Panc1 (cell line): ENCODE measurements around the gene BTBD9.

Experiments used
- POLR2AphosphoS5 ChIP-seq: IDR thresholded peaks from 2 replicates; pipeline ENCODE4 v1.6.1; 2012; ENCODE audit warnings: mild to moderate bottlenecking, low read depth, low read length, moderate library complexity
- SIN3A ChIP-seq: IDR thresholded peaks from 2 replicates; pipeline ENCODE4 v1.6.1; 2012; ENCODE audit warnings: low read depth, mild to moderate bottlenecking, low read length, moderate library complexity, borderline replicate concordance; ENCODE audit not compliant: insufficient read depth
- TCF7L2 ChIP-seq: IDR thresholded peaks from 2 replicates; pipeline ENCODE4 v1.6.1; 2011; ENCODE audit warnings: mild to moderate bottlenecking, low read depth, low read length, inconsistent platforms
- TF ChIP-seq, protein P1 (sequence below): fragments of 450-650 bp; IDR thresholded peaks from 2 replicates; pipeline ENCODE4 v1.5.1; 2017; ENCODE audit warnings: mild to moderate bottlenecking
- TF ChIP-seq, protein P2 (sequence below), 2 experiments: IDR thresholded peaks; 2 replicates each; pipeline ENCODE4 v1.6.1; 2011 to 2012; ENCODE audit warnings: low read depth in 2 of 2, control low read depth in 1 of 2, low read length in 1 of 2, mild to moderate bottlenecking in 1 of 2, moderate library complexity in 1 of 2; ENCODE audit not compliant: insufficient read depth in 1 of 2

- TF ChIP-seq, protein P1, sequence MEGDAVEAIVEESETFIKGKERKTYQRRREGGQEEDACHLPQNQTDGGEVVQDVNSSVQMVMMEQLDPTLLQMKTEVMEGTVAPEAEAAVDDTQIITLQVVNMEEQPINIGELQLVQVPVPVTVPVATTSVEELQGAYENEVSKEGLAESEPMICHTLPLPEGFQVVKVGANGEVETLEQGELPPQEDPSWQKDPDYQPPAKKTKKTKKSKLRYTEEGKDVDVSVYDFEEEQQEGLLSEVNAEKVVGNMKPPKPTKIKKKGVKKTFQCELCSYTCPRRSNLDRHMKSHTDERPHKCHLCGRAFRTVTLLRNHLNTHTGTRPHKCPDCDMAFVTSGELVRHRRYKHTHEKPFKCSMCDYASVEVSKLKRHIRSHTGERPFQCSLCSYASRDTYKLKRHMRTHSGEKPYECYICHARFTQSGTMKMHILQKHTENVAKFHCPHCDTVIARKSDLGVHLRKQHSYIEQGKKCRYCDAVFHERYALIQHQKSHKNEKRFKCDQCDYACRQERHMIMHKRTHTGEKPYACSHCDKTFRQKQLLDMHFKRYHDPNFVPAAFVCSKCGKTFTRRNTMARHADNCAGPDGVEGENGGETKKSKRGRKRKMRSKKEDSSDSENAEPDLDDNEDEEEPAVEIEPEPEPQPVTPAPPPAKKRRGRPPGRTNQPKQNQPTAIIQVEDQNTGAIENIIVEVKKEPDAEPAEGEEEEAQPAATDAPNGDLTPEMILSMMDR, result 0 out of 2 replicates have a peak, but pooled peaks have one; percentile 4
- TF ChIP-seq, protein P2, sequence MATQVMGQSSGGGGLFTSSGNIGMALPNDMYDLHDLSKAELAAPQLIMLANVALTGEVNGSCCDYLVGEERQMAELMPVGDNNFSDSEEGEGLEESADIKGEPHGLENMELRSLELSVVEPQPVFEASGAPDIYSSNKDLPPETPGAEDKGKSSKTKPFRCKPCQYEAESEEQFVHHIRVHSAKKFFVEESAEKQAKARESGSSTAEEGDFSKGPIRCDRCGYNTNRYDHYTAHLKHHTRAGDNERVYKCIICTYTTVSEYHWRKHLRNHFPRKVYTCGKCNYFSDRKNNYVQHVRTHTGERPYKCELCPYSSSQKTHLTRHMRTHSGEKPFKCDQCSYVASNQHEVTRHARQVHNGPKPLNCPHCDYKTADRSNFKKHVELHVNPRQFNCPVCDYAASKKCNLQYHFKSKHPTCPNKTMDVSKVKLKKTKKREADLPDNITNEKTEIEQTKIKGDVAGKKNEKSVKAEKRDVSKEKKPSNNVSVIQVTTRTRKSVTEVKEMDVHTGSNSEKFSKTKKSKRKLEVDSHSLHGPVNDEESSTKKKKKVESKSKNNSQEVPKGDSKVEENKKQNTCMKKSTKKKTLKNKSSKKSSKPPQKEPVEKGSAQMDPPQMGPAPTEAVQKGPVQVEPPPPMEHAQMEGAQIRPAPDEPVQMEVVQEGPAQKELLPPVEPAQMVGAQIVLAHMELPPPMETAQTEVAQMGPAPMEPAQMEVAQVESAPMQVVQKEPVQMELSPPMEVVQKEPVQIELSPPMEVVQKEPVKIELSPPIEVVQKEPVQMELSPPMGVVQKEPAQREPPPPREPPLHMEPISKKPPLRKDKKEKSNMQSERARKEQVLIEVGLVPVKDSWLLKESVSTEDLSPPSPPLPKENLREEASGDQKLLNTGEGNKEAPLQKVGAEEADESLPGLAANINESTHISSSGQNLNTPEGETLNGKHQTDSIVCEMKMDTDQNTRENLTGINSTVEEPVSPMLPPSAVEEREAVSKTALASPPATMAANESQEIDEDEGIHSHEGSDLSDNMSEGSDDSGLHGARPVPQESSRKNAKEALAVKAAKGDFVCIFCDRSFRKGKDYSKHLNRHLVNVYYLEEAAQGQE (IDR thresholded peaks at IDR 0.05; ENCODE audit: insufficient read depth in 1 of 2, low read depth in 2 of 2, low read length in 1 of 2), result no peak
- no peak for TF ChIP-seq TCF7L2
- TF ChIP-seq SIN3A, result no peak
- no peak for TF ChIP-seq POLR2AphosphoS5
Measured at GRCh38 chr6:38492031-38492430, 147.7 kb downstream of the BTBD9 start.
